ENCODE data around the gene R3HCC1L. TPM values are rescaled to one million over a fixed set of nuclear protein-coding genes. Genes with fewer than 3 reads are reported as not detected.

The R3HCC1L gene
- polyA plus RNA-seq, 2 of the 4 experiments (the other 2 are of a cell fraction) = 11.0 to 15.2 TPM

DNA sequence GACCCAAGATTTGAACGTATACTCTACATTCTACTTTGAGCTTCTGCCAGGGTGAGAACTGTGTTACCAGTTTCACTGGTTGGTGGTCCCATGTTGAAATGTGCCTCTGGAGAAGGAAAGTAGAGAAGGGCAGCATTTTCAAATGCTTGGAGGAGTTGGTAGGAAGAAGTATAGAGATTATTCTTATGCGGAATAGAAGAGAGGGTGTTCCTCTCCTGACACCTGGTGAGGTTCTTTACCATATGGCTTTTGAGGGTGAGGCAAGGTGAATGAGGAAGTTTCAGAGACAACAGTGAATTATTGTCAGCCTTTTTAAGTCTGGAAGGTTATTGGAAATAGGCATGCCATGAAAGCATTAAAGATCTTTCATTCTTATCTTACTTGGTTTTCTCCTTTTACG is 34.3 kb downstream of the R3HCC1L start:
- FAIRE-seq = no peak
- POLR2A ChIA-PET = no interaction called here
- TF ChIP-seq CBX8 (IDR thresholded peaks at IDR 0.05) (no peak), NPAS2 (CRISPR knock-in tag; IDR thresholded peaks at IDR 0.05; ENCODE audit: borderline replicate concordance) (no peak), HEYL (CRISPR knock-in tag; IDR thresholded peaks at IDR 0.05) (no peak), POLR2AphosphoS2 (conservative IDR thresholded peaks at IDR 0.05; ENCODE audit: low read length) (no peak), GATA3 (IDR thresholded peaks at IDR 0.05; ENCODE audit: borderline replicate concordance) (no peak), RFX5 (IDR thresholded peaks at IDR 0.05) (no peak), RNF2 (IDR thresholded peaks at IDR 0.05; ENCODE audit: borderline replicate concordance, low read depth) (no peak), RAD21 (conservative IDR thresholded peaks at IDR 0.05 in 1 of 2, IDR thresholded peaks at IDR 0.05 in 1 of 2) (no peak), EHMT2 (IDR thresholded peaks at IDR 0.05; ENCODE audit: low read depth) (no peak), FOXS1 (CRISPR knock-in tag; IDR thresholded peaks at IDR 0.05) (no peak), RCOR1 (IDR thresholded peaks at IDR 0.05; ENCODE audit: low read depth, low read length) (no peak), MAZ (IDR thresholded peaks at IDR 0.05; ENCODE audit: borderline replicate concordance, low read depth, low read length) (no peak), HOXB5 (CRISPR knock-in tag; IDR thresholded peaks at IDR 0.05) (no peak), MYC (IDR thresholded peaks at IDR 0.05; ENCODE audit: borderline replicate concordance, low read length) (no peak)
- TF ChIP-seq, protein P1, sequence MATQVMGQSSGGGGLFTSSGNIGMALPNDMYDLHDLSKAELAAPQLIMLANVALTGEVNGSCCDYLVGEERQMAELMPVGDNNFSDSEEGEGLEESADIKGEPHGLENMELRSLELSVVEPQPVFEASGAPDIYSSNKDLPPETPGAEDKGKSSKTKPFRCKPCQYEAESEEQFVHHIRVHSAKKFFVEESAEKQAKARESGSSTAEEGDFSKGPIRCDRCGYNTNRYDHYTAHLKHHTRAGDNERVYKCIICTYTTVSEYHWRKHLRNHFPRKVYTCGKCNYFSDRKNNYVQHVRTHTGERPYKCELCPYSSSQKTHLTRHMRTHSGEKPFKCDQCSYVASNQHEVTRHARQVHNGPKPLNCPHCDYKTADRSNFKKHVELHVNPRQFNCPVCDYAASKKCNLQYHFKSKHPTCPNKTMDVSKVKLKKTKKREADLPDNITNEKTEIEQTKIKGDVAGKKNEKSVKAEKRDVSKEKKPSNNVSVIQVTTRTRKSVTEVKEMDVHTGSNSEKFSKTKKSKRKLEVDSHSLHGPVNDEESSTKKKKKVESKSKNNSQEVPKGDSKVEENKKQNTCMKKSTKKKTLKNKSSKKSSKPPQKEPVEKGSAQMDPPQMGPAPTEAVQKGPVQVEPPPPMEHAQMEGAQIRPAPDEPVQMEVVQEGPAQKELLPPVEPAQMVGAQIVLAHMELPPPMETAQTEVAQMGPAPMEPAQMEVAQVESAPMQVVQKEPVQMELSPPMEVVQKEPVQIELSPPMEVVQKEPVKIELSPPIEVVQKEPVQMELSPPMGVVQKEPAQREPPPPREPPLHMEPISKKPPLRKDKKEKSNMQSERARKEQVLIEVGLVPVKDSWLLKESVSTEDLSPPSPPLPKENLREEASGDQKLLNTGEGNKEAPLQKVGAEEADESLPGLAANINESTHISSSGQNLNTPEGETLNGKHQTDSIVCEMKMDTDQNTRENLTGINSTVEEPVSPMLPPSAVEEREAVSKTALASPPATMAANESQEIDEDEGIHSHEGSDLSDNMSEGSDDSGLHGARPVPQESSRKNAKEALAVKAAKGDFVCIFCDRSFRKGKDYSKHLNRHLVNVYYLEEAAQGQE (IDR thresholded peaks at IDR 0.05) = no peak
- H3K9me3 ChIP-seq = no peaks in the 10 kb centered on the region
- WGBS (ENCODE audit: missing lambda C conversion rate) = 89% methylated on average over 3 of the region's 3 CpGs
- H3K27ac ChIP-seq = no peak overlapping the region
- H3K4me2 ChIP-seq = no peak overlapping the region
- no peaks in the 10 kb centered on the region for H3K4me1 ChIP-seq
- CTCF ChIA-PET = interaction anchor here (0.7 to 4.0 kb wide), 5 partner anchors 14 to 144 kb away, joined by 3 to 45 read pairs (median 5); no protein-coding TSS in a partner anchor
- no peak for ATAC-seq
- no peak for DNase-seq (ENCODE audit: low read depth in 1 of 2, low spot score in 1 of 2)
- no peak overlapping the region for H3K4me3 ChIP-seq

DNA sequence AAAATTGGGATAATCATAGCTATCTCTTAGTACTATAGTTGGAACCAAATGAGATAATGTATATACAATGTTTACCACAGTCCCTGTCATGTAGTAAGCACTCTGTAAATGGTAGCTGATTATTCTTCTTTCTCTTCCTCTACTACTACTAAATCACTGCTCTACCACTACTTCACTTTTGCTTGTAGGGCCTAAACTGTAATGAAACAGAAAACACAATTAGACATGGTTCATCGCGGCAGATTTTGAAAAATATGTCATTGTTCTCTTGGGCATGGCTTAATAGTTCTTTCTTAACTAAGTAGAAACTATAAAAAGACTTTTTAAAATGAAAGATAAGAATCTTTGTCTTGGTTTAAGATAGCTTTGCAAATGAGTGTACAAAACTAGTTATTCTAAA is 34.9 kb downstream of the R3HCC1L start:
- 95% methylated on average over 2 of the region's 2 CpGs for WGBS (ENCODE audit: missing lambda C conversion rate)
- POLR2A ChIA-PET = no interaction called here
- no peak overlapping the region for H3K4me3 ChIP-seq
- H3K27ac ChIP-seq = no peak overlapping the region
- no peak for ATAC-seq
- FAIRE-seq = no peak
- no peak for DNase-seq (ENCODE audit: low read depth in 1 of 2, low spot score in 1 of 2)
- H3K4me2 ChIP-seq = no peak overlapping the region
- no peaks in the 10 kb centered on the region for H3K4me1 ChIP-seq
- CTCF ChIA-PET = interaction anchor here (0.6 to 4.0 kb wide), 8 partner anchors 15 to 255 kb away, joined by 3 to 45 read pairs (median 8); no protein-coding TSS in a partner anchor
- H3K9me3 ChIP-seq = no peaks in the 10 kb centered on the region
- TF ChIP-seq HOXB13 (CRISPR knock-in tag; IDR thresholded peaks at IDR 0.05; ENCODE audit: low read depth) = no peak
- no peak for TF ChIP-seq BHLHE40 (IDR thresholded peaks at IDR 0.05; ENCODE audit: low read depth, low read length)
- no peak for TF ChIP-seq ZC3H11A (IDR thresholded peaks at IDR 0.05)
- no peak for TF ChIP-seq RFX5 (IDR thresholded peaks at IDR 0.05)
- TF ChIP-seq FOXS1 (CRISPR knock-in tag; IDR thresholded peaks at IDR 0.05) = no peak
- no peak for TF ChIP-seq KDM5A (IDR thresholded peaks at IDR 0.05)
- TF ChIP-seq KDM1A (IDR thresholded peaks at IDR 0.05; ENCODE audit: low read depth) = no peak
- TF ChIP-seq EP300 (IDR thresholded peaks at IDR 0.05) = no peak
- TF ChIP-seq, protein P1 (IDR thresholded peaks at IDR 0.05) = no peak
- no peak for TF ChIP-seq CBX2 (IDR thresholded peaks at IDR 0.05; ENCODE audit: borderline replicate concordance, low read depth)
- TF ChIP-seq, protein P2, sequence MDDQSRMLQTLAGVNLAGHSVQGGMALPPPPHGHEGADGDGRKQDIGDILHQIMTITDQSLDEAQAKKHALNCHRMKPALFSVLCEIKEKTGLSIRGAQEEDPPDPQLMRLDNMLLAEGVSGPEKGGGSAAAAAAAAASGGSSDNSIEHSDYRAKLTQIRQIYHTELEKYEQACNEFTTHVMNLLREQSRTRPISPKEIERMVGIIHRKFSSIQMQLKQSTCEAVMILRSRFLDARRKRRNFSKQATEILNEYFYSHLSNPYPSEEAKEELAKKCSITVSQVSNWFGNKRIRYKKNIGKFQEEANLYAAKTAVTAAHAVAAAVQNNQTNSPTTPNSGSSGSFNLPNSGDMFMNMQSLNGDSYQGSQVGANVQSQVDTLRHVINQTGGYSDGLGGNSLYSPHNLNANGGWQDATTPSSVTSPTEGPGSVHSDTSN (IDR thresholded peaks at IDR 0.05) = no peak
- no peak for TF ChIP-seq CHD4 (IDR thresholded peaks at IDR 0.05; ENCODE audit: borderline replicate concordance)
- TF ChIP-seq, protein P3, sequence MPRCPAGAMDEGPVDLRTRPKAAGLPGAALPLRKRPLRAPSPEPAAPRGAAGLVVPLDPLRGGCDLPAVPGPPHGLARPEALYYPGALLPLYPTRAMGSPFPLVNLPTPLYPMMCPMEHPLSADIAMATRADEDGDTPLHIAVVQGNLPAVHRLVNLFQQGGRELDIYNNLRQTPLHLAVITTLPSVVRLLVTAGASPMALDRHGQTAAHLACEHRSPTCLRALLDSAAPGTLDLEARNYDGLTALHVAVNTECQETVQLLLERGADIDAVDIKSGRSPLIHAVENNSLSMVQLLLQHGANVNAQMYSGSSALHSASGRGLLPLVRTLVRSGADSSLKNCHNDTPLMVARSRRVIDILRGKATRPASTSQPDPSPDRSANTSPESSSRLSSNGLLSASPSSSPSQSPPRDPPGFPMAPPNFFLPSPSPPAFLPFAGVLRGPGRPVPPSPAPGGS (IDR thresholded peaks at IDR 0.05) = no peak
- TF ChIP-seq CEBPB (IDR thresholded peaks at IDR 0.05) = no peak
- TF ChIP-seq RARB (CRISPR knock-in tag; IDR thresholded peaks at IDR 0.05) = no peak
- TF ChIP-seq HOXB5 (CRISPR knock-in tag; IDR thresholded peaks at IDR 0.05) = no peak
- TF ChIP-seq ZSCAN20 (CRISPR knock-in tag; IDR thresholded peaks at IDR 0.05) = no peak
